Measurements from ENCODE around the gene EIF4EBP2. TPM values are rescaled to one million over a fixed set of nuclear protein-coding genes. Genes with fewer than 3 reads are reported as not detected.

The EIF4EBP2 gene
- total and polyA plus RNA-seq, 11 donors, result 20.6 to 150 (median 85.8) TPM

- intact Hi-C loops (cut with DNase I), result no loop called here
- Histone ChIP-seq H3K9me3 (peaks cover 0 to 7% (median 0%) of the 10 kb centered on the region in 12 donors), H3K27ac (peak overlapping the region in 6 of 12 donors; percentile 79 to 93 (median 85)), H3K36me3 (peaks cover 0 to 8% (median 0%) of the 10 kb centered on the region in 9 donors), H3K4me3 (no peak overlapping the region), H3K27me3 (no peaks in the 10 kb centered on the region), H3K4me1 (peaks cover 0 to 41% (median 17%) of the 10 kb centered on the region in 12 donors)
- TF ChIP-seq POLR2A (IDR thresholded peaks at IDR 0.05) (no peak), CTCF (IDR thresholded peaks at IDR 0.05) (peak in 10 of 12 donors; percentile 20 to 47 (median 36))
- 89 to 93% (median 92%) methylated on average over 14 of the region's 14 CpGs for WGBS, 4 donors
- no peak for DNase-seq
- ATAC-seq, result no peak
Measured at GRCh38 chr10:70379581-70380176, 24.3 kb upstream of the EIF4EBP2 start.

- 67 to 84% (median 74%) methylated on average over 5 to 7 of the region's 7 CpGs for WGBS, 4 donors
- peaks cover 0 to 3% (median 0%) of the 10 kb centered on the region in 9 donors for H3K36me3 ChIP-seq
- H3K4me1 ChIP-seq, result peaks cover 0 to 41% (median 17%) of the 10 kb centered on the region in 12 donors
- peak overlapping the region in 4 of 12 donors; percentile 75 to 92 (median 84) for H3K4me3 ChIP-seq
- intact Hi-C loops (cut with DNase I), result no loop called here
- ATAC-seq, result peak; percentile 19 to 50 (median 28)
- DNase-seq, result peak in 2 of 5 donors; percentile 48 to 53
- peaks cover 0 to 7% (median 0%) of the 10 kb centered on the region in 12 donors for H3K9me3 ChIP-seq
- H3K27ac ChIP-seq, result peak overlapping the region; percentile 52 to 93 (median 84)
- no peaks in the 10 kb centered on the region for H3K27me3 ChIP-seq
- TF ChIP-seq POLR2A (IDR thresholded peaks at IDR 0.05) (no peak), CTCF (IDR thresholded peaks at IDR 0.05) (no peak)
Measured at GRCh38 chr10:70380350-70381135, 23.4 kb upstream of the EIF4EBP2 start.

GRCh38 chr10:70381471-70382421 is 22.2 kb upstream of the EIF4EBP2 start:
- Histone ChIP-seq H3K36me3 (no peaks in the 10 kb centered on the region), H3K27me3 (no peaks in the 10 kb centered on the region), H3K4me1 (peaks cover 0 to 41% (median 17%) of the 10 kb centered on the region in 12 donors), H3K9me3 (peaks cover 0 to 7% (median 0%) of the 10 kb centered on the region in 12 donors), H3K4me3 (peak overlapping the region; percentile 64 to 96 (median 78)), H3K27ac (peak overlapping the region; percentile 12 to 93 (median 84))
- TF ChIP-seq POLR2A (IDR thresholded peaks at IDR 0.05) (no peak), CTCF (IDR thresholded peaks at IDR 0.05) (no peak)
- peak; percentile 60 to 84 (median 74) for DNase-seq
- ATAC-seq, result peak; percentile 66 to 80 (median 70)
- WGBS, 4 donors, result 2 to 4% (median 3%) methylated on average over 15 to 61 of the region's 61 CpGs
- intact Hi-C loops (cut with DNase I), result loop anchor here in 2 of 10 donors (1.0 kb wide), 2 partner anchors 22 to 23 kb away; partner anchors contain the start of gene EIF4EBP2 (in 1 of the 2)
